Mucosa of gallbladder (tissue), 1 donor: ENCODE measurements around the gene MAP3K20. TPM values are rescaled to one million over a fixed set of nuclear protein-coding genes. Genes with fewer than 3 reads are reported as not detected.
A peak's percentile ranks its signal among the peaks of the same experiment; 100 is the strongest.

Experiments used
- DNase-seq: peaks from one replicate; pipeline ENCODE4 v3.0.0-alpha.2; 2020; ENCODE audit warnings: low spot score
- total RNA-seq: library from RNA; stranded (reverse); gene quantifications from one replicate; pipeline ENCODE4 v1.2.1, GENCODE V29; 2021
- donor health status: DM: no; HTN: no; CAD: no.

The MAP3K20 gene
- total RNA-seq, 1 donor from 2014 or later = 90.0 TPM

DNA sequence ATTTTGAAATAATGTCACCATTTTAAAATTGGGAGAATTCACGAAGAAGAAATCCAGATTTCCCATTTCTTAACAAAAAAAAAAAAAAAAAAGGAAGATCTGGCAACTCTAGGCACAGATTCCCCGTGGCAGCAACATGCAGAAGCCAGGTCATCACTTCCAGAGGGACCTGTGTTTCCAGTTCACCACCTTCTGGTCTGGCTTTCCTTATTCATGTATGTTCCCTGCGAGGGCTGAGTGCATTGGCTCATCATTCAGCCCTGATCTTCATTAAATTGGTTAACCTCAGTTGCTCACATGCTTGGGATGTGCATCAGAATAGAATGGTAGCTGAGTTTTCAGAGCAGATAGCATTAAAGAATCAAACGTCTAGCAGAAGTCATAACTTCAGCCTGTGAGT, 25.0 kb upstream of the MAP3K20 start:
- DNase-seq = no peak

DNA sequence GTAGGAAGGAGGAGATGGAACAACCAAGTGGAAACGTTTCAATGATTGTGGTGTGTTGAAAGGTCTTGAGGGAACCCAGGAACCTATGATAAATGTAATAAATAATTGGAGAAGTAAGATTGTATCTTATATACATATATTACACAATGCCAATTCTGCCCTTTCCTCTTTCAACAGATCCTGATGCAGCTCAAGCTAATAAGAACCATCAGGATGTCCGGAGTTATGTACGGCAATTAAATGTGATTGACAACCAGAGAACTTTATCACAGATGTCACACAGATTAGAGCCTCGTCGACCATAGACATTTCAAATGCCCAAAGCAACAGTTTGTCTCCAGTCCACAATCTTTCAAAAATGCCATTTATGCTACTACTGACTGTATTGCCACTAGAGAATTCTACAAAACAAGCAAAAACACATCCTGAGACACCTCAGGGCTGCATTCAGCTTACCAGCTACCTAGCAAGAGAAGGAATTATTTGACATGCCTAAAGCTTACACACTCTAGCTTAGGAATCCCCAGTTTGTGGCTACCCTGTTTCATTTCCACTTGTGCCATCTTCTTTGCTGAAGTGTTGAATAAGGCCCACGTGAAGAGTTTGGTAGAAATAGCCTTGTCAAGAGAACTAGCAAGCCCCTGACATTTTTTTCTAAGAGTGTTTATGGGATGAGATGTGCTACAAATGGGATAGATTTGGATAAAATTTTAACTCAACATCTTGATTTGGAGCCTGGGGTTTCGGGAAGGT, 24.0 kb upstream of the MAP3K20 start:
- DNase-seq = no peak

DNA sequence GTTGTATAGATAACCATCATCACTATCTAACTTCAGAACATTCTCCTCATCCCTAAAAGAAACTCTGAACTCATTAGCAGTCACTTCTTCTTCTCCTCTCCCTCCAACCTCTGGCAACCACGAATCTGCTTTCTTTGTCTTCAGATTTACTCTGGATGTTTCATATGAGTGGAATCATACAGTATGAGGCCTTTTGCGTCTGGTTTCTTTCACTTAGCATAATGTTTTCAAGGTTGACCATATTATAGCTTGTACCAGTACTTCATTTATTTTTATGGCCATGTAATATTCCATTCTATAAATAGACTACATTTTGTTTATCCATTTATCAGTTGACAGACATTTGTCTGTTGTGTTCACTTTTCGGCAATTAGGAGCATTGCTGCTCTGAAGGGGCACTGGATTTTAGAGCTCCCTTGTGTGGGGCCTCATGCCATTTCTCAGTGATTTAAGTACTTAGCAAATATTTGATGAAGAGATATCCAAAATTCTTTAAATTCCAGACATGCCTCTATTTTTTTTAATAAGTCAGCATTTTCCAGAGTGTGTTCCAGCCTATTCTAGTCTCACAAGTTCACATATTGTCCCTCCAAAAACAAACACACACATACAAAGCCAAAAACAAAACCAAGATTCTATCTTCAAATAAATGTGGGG, 22.5 kb upstream of the MAP3K20 start:
- no peak for DNase-seq

DNA sequence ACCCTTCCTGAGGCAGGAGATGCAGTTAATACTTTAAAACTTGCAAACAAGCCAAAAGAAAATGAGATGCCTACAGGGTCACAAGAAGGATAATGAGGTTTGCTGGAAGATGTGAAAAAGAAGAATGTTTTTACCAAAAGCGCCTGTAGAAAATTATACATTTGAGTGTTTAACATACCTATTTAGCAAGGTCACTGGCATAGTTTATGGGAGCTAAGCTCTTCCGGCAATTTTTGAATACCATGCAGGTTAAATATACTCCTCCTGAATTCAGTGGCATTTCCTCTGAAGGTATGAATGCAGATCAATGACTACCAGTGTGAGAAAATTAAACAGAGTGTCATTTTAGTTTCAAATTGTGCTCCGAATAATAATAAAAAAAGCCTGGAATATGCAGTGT, 21.2 kb upstream of the MAP3K20 start:
- no peak for DNase-seq

DNA sequence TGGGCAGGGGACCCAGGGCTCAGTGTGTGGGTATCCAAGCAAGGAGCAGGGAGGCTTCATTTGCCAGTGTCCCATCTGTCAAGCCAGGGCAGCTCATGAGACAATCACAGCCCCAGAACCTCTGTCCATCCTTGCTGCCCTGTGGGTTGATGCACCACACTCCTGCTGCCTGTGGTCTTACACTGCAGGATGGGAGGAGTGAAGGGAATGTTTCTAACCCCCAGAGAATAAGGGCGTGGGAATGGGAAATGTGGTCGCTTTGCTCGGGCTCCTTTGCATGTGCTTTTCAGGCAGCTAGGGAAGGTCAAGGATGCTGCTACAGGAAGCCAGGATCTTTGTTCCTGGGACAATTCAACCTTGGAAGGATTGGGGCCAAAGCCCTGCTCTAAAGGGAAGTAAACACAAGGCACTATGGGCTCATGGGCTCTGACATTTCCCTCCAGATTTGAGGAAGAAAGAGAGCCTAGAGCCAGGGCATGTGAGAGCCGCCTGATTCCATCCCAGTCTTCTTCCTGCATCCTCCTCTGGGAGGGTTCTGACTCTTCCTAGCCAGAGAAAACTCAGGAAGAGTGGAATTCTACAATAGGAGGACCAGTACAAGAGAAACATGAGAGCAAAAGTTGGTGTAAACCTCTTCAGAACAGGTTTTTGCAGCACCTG, 18.8 kb upstream of the MAP3K20 start:
- DNase-seq = no peak

DNA sequence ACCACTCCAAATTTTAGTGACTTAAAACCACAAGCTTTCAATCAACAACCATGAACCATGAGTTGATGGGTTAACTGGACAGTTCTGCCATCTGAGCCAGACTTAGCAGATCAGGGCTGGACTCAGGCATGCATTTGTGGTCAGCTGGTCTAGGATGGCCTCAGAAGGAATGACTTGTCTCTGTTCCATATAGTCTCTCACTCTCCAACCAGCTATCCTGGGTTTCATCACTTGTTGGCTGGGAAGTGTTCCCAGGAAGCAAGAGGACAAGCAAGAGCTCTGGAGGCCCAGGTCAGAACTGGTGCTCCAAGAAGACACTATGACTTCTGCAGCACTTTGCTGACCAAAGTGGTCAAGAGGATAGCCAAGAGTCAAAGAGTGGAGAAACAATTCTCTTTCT, 17.5 kb upstream of the MAP3K20 start:
- DNase-seq = peak; percentile 20

DNA sequence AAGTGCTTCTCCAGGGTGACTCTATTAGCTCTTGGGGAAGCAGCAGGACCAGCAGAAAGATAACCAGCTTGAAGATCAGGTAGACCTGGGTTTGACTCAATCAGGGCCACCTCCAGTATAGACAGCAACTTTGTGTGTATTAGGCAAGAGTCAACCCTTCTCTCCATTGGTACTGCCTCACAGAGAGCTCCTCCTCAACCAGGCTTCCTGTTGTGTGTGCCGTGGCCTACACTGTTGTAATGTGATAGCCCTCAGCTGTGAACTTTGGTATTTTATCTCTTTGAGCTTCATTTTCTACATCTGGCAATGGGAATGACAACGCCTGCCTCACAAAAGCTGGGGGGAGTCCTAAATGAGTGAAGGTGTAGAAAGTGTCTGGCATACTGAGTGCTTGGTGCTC, 17.0 kb upstream of the MAP3K20 start:
- no peak for DNase-seq

DNA sequence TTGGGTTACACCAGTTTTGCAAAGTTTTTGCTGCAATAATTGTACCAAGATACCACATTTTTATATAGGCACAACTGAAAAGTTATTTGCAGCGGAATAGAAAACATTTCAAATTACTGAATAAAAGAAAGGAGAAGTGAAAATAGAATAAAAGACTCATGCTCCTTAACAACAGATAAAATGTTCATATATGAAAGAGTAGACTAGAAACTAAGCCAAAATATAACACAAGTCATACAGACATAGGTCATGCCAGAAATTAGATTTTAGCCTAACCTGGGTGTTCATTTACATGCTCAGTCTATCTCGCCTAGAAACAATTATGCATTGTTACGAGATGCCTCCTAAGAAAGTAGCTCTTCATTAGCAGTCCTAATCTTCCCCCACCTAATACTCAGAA, 16.4 kb upstream of the MAP3K20 start:
- DNase-seq = no peak

DNA sequence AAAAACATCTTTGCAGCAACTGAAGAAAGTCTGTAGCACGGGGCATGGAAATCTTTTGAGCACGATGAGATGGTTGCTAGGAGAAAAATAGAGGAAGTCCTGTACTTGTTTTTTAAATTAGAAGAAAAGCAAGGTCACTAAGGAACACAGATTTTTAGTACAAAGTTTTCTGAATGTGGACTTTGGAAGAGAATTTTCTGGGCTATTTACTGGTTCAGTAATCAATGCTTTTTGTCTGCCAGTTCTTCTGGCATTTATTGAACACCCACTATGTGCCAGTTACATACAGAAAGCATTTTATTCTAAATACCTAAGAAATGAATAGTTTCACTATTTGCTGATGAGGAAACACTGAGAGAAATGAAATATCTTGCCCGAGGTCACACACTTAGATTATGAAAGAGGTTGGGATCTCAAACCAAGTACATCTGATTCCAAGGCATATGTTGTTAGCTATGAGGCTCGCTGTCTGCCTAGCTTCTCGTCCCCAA, 15.6 kb upstream of the MAP3K20 start:
- DNase-seq = no peak

DNA sequence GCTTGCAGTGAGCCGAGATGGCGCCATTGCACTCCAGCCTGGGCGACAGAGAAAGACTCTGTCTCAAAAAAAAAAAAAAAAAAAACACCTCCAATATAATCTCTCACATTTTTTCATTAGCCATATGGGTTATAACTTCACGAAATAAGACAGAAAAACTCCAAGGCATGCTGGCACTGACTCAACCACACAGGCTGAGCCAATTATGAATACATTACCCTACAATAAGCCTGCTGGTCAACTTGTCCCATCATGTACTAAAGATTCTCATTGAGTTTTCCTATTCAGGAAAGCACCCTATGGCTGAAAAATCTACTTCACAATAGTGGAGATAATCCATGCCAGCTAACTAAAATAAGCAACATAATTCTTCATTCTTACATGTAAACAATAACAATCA, 12.8 kb upstream of the MAP3K20 start:
- DNase-seq = no peak

DNA sequence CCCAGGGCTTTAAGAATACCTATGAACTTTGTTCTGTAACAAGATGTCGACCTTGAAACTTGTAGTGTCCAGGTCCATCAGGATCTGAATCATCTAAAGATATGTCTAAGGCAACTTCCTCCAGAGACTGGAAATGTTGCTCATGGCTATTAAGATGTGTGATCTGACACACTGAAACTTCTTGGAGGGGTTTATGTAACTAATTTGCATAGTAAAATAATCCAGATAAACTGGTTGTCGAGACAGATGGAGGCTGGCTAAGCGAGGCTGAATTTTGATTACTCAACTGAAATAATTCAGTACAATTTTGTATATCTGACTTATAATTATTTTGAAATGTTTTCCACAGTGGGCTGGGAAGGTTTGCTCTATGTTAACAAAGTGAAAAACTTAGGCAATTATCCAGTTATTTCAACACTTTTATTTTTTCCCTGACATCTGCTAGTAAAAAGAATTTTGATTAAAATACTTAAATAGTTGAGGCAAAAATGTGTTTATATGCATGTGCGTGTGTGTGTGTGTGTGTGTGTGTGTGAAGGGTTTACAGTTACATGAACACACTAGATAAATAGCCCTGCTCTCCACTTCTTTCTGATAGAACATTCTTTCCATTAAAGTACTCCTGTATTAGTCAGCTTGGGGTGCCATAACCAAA, 11.4 kb upstream of the MAP3K20 start:
- no peak for DNase-seq

DNA sequence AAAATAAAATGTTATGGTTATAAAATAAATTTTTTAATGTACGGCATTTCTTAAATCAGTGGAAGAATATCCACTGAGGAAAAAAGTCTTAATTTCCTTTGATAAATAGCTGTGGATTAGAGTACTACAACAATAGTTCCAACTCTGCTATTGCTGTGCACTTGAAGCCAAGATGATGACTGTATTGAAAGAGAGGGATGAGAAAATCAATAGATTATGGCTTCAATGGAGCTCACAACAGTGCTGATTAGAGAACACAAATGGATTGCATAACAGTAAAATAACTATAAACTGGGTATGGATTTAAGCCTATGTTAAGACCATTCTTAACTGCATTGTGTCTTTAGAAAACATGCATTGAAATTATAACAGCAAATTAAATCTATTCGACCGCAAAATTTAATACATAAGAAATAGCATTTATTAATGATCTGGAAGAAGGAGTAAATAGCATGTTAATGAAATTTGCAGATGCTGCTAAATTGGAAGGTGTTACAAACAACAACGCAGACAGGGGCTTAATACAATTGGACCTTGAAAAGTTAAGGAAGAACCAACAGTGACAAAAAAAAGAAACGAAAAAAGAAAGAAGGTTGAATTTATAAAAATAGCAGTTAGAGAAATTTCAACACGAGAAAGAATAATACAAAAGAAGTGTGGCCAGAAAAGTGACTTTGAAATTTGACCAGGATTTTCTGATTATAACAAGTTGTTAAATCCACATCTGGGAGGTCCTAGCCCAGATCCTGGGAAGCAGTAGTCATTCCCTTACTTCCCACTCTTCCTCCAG, 8.6 kb upstream of the MAP3K20 start:
- no peak for DNase-seq

DNA sequence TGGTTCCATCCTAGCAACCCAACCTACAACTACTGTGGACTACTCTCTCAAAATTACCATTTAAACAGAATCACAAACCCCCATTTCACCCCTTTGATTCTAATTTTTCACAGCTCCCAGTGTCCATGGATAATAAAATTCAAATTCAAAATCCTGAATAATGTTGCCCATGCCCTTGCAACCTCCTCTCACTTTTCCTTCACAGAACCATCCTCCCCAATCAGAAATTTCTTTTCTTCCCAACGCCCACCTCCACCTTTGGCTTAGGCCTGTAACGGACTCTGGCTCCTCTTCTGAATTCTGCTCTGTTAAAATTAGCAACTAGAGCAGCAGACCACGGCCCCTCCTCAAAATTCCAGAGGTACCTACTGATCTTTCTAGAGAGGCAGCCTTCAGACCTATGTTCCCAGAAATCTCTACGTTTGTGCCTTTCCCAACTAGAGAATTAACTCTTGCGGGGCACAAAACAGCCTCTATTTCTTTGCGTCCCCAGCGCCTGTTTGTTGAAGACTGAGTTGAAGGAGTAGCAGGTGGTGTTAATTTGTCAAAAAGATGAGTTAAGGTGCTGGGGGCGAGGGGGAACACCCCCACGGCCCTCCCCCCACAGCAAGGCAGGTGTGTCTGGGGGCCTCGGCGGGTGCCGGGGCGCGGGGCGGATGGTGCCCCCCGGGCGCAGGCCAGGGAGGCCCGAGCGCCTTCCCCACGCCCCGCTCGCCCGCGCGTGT, 428 bp upstream of the MAP3K20 start:
- no peak for DNase-seq

DNA sequence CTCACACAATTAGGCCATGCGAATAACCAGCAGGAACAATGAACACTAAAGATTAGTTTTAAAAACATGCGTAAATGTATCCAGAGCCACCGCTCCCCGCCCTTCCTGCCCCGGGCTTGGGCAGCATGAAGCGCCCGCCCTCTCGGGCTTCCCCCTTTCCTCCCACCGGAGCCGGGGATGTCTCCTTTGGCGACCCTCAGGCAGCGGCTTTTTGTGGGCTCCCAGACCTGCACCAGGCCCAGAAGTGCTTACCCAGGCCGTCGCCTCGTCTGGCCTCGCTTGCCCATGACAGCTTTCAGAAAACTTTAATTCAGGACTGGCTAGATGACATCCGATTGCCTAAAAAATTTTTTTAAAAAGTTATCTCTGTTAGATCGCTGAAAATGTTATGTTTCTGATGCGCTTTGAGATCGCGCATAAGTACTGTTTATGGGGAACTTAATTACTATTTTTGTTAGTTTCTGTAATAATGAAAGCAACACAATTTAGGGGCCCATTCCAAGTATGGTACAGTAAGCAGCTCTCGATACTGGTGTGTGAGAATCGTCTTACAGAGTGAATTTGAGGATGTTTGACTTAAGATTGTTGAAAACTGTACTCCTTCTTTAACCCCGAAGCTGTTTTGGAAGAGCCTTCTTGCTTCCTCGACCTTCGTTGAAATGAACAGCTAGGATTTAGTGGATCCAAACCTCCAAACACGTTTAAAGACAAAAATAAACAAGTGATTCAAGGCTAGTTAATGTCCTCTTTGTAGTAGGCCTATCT, 1.1 kb downstream of the MAP3K20 start:
- DNase-seq = peak; percentile 21

DNA sequence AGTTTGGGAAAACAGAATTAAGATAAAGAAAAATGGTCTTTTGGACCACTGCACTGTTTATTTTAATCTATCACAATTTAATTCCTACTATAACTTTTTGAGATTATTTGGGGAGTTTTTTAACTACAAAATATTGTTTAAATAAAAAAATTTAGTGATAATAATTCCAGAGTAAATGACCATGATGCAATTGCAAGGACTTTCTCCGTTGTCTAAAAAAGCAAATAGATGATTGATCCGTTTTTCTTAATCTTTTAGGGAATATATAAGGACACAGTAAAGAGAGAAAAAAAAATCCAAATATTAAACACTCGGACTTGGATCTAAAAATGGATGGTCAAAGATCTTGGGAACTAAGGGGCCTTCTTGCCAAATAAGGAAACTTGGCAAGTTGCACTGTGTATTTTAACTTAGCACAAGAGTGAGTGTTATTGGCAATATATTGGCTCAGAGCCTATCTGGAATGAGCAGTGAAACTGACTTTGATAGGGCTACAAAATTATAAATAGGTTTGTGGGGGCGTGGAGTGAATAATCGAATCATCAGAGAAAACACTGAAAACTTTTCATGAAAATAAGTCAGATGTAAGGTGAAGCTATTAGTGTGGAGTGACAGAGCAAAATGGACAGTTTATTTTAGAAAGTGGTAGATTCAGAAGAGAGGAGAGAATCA, 2.0 kb downstream of the MAP3K20 start:
- no peak for DNase-seq

DNA sequence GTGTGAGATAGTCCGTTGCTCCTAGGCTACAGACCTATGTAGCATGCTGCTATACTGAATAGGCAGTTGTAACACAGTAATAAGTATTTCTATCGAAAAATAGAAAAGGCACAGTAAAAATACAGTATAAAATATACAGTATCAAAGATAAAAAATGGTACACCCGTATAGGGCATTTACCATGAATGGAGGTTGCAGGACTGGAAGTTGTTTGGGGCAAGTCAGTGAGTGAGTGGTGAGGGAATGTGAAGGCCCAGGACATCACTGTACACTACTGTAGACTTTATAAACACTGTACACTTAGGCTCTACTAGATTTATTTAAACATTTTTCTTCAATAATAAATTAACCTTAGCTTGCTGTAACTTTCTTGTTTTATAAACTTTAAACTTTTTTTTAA, 3.5 kb downstream of the MAP3K20 start:
- no peak for DNase-seq

DNA sequence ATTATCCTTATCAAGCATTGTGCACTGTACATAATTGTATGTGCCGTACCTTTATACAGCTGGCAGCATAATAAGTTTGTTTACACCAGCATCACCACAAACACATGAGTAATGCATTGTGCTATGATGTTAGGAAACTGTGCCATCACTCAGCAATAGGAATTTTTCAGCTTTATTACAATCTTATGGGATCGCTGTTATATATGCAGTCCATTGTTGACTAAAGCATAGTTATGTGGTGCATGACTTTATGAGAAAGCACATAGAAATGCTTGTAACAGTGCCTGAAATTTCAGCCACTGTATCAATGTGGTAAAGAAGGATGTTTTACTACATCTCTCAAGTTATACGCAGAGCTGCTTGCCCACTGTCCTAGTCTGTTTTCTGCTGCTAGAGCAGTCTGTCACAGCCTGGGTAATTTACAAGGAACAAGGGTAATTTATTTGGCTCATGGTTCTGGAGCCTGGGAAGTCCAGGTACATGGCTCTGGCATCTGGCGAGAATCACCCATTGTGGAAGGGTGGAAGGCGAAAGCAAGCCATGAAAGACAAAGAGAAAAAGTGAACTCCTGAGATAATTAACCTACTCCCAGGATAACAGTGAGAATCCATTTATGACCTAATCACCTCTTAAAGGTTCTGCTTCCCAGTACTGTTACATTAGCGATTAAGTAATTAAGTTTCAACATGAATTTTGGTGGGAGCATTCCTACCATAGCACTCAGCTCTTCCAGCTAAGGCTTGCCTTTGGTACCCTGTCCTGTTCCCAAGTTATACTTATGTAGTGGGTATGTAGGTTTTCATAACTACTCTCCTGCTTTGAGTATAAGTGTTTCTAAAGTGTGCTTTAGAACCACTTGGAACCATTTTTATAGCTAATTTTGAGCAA, 4.6 kb downstream of the MAP3K20 start:
- DNase-seq = no peak

DNA sequence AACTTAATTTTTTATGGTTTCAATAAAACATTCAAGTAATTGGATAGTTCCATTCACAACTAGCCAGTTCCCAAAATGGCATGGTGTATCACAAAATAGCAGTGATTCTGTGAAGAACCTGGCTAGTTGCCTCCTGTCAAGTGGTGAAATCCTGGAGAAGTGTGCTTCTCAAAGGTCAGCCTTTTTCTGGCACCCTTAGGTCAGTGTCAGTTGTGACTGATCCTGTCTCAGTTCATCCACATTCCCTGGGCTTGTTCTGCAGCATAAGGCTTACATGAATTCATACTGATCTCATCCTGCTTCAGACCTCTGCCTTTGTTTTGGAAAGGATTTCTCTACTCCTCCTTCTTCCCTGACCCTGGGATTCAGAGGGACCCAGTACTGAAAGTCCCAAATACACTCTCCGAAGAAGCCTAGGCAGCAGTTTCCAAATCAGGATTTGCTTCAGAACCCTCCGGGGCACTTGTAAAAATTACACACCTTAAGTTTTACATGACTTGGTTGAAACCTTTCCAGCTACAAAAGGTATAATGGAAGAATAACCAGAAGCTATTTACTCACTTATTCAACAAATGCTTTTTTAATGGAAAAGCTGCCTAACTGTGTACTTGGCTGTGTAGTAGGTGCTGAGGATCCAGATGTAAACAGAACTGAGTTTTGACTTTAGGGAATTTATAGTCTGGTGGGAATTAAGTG, 11.0 kb downstream of the MAP3K20 start:
- no peak for DNase-seq
